HG03139 (cell line): ENCODE measurements around the gene LHX2.

Experiments used
- ATAC-seq: cut with Tn5 transposase; IDR thresholded peaks from one replicate; pipeline ENCODE4 v1.9.1; 2021; ENCODE audit not compliant: unreplicated experiment

Gene LHX2

DNA sequence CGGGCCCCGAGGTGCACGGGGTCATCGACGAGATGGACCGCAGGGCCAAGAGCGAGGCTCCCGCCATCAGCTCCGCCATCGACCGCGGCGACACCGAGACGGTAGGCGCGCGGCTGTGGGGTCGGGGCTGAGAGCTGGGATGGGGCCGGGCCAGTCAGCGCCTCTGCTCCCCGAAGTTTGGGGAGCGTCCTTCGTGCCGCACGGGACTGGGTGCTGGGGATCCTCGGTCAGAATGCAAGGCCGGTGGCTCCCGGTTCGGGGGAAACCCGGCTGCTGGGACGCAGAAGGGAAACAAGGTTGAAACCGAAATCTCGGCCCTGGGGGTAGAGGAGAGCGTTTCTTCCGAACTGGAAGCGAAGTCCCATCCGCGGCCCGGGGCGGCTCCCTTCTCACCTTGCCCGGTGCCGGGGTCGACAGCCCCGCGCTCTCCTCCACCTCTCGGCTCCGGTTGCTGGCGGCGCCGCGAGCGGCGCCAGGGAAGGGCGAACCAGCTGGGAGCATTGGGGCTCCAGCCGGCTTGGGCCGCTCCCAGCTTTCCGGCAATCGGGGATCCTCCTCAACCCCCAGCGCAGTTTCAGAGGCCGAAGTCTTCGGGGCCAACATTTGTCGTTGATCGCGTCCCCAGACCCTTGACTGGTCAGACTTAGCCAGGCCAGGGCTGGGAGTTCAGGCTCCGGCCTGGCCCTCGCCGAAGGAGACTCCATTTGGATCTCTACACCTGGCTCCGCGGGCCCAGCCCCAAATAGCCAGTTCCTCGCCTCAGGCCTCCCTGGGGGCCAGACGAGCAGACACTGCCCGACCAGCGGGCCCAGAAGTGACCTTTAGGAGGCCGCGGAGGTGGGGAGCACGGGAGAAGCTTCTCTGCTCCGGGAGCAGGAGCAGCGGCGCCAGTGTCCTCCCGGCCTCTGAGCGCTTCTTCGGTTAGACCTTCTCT is 1.1 kb downstream of the LHX2 start:
- no peak for ATAC-seq

DNA sequence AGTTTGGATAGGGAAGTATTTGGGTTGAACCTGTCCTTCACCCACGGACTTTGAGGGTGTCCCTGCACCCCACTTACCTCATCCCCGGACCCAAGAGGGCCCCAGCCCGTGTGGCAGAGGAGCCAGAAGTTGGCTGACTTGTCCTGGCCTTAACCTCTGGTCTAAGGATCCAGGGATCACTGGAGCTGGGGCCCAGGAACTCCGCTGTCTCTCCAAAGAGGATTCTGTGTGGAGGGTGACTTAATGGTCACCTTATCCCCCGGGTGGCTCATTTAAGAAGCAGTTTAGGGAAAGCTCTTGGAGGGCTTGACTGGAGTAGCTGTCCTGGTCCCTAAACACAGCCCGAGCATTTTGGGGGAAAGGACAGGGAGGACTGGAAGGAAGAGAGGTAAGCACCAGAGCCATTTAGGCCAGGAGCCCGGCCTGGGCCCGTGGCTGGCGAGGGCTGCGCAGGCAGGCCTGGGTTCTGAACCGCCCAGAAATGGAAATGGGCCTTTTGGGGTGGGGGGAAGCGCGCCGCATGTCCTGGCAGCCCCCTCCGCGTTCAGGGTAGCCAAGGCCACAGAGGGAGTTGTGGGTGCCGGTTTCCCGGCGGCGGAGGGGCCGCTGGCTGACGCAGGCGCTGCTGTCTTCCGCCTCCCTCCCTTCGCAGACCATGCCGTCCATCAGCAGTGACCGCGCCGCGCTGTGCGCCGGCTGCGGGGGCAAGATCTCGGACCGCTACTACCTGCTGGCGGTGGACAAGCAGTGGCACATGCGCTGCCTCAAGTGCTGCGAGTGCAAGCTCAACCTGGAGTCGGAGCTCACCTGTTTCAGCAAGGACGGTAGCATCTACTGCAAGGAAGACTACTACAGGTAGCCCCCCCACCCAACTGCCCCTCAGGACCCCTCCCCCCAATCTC is 2.0 kb downstream of the LHX2 start:
- no peak for ATAC-seq

DNA sequence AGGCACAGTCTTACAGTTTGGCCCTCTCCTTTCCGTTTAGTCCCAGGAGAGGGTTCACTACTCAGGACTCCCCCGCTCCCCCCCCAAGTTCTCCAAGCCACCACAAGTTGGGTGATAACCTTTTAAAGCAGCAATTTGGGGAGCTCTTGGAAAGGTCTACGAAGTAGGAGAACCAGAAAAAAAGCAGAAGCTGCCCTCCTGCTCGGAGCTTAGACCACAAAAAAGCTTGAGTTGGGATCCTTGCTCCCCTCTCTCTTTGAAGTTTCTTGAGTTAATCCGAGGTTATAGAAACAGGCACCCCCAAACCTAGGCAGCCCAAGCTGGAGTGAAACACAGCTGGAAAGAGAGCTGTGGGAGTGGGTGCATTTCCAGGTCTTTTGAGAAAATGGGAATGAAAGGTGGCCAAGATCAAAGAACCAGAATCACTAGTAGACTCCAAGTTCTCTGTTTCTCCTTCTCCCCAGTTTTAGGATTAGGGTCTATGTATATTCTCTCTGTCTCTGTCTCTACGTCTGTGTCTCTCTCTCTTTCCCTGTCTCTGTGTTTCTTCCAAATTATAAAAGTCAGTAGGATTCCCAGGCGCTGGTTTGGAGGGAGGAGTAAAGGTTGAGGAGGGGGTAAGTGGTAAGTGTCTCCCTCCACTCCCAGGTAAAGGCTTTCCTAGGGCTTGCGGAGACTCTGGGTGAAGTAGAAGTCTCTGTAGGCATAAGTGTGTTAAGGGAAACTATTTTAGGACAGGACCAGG is 2.8 kb downstream of the LHX2 start:
- no peak for ATAC-seq

DNA sequence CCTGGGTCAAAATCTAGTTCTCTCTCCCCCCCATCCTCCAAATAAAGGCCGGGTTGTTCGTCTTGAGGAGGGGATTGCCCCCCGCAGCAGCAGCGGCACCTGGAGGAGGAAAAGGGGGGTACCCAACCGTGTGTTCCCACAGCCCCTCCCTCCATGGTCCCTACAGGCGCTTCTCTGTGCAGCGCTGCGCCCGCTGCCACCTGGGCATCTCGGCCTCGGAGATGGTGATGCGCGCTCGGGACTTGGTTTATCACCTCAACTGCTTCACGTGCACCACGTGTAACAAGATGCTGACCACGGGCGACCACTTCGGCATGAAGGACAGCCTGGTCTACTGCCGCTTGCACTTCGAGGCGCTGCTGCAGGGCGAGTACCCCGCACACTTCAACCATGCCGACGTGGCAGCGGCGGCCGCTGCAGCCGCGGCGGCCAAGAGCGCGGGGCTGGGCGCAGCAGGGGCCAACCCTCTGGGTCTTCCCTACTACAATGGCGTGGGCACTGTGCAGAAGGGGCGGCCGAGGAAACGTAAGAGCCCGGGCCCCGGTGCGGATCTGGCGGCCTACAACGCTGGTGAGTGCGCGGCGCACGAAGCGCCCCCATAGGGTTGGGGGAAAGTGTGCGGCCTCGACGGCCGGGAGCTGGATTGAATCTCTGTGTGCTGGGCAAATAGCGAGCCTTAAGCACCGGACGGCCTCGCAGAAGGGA is 3.5 kb downstream of the LHX2 start:
- ATAC-seq: no peak

DNA sequence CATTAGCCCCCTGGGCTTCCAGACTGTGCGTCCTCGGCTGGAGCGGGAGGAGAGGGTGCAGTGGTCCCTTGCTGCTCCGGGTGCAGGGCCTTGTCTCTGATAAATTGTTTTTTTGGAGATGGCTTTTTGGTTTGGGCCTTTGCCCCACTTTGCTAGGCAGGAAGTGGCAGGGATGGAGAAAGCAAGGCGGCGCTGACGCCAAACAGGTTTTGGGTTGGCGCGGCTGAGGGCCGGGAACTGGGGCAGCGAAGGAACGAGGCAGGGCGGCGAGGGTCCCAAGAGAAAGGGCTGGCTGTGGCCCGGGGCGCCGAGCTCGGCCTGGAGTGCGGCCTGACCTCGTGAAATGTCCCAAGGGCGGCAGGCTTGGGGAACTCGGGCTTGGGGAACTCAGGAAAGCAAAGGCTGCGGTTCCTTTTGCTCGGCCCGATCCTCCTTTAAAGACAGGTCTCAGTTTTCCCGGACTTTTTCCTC is 4.1 kb downstream of the LHX2 start:
- no peak for ATAC-seq

DNA sequence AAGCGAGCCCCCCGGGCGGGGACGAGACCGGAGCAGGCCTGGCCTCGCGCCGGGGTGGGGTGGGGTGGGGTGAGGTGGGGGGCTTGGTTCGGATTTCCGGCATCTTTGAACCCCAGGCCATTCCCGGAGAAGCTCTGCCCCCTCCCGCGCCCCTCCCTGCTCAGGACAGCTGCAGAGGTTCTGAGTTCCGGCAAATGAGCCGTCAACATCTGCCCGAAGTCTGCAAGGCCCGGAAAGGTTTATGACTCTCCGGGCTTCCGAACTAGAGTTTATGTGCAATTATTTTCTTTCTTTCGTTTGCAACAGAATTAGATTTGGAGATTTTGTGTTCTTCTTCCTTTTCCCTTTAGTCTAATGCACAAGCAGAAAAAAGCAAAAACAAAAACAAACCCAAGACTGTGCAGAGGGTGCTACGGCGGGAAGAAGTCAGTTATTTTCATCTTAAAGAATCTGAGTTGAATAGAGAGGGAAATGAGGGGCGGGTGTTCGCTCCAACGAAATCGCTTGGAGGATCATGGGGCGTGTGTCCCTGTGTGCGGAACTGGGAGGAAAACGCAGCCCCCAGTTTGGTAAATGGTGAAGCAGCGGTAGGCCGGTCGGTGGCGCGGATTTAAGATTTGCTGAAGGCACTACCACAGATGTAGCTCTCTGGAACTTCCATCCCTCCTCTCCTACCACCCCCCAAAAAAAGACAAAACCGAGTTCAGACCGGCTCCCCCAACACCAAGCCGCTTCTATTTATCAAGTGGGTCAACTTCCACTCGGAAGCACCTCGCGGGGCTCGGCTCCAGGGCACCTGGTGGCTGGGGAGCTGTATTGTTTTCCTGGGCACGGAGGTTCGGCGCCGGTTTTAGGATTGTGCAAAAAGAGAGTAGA is 4.8 kb downstream of the LHX2 start:
- no peak for ATAC-seq

DNA sequence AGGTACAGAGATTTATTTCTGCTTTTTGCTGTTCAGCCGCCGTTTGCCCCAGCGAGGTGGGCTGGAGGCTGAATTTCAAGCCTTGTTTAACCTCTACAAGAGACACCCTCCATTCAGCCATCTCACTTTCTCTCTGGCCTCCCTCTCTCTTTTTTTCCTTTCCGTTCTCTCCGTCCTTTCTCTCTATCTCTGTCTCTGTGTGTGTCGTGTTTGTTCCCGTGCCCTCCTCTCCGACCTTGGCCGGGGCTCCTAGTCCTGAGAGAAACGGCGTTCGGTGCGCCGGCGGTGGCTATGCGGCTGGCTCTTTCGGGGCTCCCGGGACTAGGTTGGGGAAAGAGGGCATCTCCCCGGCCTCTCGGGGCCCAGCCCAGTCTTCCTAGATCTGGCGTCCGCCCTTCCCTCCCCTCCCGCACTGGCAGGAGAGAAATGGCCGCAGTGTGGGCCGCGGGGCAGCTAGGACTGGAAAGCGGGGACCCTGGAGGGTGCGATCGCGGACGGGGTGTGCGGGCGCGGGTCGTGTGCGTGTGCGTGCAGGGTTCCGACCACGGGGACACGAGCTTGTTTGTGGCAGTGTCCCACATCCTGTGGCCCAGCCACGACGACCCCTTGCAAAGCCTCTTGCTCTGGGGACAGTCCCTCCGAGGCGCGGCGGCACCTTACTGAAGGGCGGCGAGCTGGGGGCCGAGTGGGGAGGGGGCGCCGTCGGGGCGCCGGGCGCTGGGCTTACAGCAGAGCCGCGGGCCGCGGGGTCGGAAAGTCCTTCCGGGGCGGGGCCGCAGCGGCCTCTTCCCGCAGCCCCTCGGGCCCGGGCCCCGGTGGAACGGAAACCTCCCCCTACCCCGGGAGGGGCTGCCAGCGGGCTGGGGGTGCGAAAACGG is 5.7 kb downstream of the LHX2 start:
- no peak for ATAC-seq

DNA sequence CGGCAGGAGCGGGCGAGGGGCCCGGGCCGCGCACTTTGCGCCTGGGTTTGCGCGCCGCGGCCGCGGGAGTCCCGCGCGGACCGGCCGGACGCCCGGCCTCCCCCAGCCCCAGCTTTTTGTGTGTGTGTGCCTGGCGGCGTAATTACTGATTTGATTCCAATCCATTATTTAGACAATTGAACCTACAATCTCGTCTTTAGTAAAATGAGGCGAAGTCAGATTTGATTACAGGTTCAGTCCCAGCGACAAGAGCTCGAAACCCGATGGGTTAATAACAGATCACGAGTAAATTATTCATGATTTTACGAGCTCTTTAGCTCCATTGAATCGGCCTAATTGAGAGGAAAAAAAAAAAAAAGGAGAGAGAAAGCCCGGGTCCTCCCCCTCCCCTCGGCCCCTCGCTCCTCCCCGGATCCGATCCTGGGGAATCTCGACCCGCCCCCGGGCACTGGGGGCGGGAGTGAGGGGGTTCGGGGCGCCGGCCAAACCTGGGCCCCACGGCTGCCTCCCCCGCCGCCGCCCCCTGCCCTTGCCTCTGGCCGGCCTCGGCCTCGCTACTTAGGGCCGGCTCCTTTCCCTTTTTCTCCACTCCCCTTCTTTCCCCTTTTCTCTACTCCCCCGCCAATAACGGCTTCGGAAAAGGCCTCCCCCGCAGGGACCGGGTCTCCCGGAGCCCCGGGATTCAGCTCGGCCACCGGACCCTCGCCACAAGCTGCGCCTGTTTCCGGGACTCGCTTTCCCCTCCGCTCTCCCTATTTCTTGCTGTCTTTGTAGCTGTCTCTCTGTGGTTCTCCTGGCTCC is 6.6 kb downstream of the LHX2 start:
- ATAC-seq: no peak

DNA sequence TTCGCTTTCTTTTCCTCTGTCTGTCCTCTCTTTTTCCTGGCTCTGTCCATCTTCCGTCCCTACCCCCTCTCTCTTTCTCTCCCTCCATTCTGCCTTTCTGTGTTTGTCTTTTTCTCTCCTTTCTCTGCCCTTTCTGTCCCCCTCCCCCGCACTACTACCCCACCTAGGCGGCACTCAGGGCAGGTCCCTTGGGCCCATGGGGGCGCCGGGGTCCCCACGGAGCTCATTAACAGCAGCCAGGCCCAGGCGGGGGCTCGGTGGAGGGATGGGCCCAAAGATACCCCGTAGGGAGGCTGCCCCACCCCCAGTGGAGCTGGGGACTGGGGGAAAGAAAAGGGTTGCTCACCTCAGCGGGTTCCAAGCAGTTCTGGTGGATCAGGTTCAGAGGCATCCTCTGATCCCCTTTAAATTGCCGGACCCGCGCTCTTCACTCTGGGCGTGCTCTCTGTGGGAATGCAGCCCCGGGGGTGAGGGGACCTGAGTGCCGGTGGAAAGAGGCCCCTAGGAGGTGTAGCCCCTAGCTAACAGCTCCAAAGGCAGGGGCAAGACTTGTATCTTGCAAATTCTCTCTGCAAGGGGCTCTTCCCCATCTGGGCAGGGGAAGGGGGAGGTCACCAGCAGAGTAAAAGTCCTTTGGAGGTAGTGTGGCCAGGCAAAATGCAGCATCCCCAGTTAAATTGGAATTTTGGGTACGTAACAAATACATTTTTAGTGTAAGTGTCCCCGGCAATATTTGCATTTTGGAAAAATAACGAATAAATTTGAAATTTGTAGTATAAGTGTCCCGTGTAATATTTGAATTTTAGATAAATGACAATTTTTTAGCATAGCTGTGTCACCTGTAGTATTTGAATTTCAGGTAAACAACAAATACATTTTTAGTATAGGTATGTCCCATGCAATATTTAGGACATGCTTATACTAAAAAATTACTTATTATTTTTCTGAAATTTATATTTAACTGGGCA is 7.4 kb downstream of the LHX2 start:
- no peak for ATAC-seq

DNA sequence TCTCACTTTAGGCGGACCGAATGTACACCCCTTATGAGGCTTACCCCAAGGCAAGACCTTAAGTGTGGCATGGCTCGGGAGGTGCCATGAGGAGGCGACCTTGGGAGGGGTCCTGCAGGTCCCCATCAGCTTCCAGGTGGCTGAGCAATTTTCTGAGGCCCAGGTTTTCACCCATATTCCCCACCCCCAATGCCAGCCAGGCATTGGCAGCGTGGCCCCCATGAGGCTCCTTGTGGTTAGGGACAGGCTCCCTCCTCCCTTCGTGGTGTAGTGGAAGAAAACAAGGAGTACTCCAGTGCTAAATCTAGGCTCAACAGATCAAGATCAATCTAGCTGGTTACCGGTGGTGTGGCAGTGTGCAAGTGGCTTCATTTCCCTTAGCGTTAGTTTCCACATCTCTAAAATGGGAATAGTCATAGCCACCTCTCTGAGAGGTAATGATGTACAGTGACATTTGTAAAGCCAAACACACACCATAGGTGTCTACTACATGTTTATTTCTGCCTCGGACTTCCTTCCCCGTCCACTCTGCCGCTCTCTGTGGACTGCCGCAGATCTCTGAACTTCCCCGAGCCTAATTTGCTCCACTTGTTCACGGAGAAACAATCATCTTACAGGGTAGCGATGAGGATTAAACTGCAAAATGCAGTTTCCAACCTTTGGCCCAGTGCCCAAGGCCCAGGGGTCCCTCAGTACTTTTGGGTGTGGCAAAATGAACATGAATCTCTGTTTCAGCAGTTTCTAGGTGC is 8.4 kb downstream of the LHX2 start:
- ATAC-seq: no peak

DNA sequence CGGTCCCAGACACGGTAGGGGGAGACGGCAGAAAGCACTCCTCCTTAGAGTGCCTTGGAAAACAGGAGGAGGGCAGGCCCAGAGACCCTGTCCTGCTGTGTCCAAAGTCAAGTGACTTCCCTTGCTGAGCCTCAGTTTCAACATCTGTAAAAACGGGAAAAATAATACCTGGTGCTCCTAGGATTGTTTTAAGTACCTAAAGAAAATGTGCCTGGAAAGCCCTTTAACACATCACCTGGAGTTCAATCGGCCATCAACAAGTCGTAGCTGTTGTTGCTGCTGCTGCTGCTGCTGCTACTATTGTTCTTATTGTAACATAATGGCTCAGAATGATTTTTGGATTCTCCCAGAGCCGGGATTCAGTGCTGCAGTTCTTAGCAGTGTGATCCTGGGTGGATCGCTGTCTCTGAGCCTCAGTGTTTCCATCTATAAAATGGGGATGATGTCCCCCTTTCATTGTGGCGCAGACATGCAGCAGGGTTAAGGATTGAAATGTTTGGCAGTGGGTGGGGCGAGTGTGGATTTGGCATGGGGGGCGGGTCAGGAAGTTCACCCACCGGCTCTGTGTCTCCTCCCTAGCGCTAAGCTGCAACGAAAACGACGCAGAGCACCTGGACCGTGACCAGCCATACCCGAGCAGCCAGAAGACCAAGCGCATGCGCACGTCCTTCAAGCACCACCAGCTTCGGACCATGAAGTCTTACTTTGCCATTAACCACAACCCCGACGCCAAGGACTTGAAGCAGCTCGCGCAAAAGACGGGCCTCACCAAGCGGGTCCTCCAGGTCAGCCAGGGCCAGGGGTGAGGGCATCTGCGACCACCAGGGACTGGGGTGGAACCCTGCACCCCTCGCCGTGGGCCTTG is 9.2 kb downstream of the LHX2 start:
- ATAC-seq: no peak

DNA sequence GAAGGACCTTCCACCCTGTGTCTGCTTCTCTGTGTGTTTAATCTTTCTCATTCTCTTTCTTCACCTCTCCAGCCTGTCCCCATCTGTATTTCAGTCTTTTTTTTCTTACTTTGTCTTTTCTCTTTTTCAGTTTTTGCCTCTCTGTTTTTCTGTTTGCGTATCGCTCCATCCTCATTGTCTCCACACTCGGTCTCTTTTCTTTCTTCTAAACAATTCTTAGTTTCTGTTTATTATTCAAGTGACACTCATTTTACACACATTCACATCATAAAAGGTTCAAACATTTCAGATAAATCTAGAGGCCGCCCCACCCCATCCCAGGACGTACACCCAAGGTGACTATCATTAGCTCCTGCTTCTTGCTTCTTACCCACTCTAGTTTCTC is 9.8 kb downstream of the LHX2 start:
- no peak for ATAC-seq

DNA sequence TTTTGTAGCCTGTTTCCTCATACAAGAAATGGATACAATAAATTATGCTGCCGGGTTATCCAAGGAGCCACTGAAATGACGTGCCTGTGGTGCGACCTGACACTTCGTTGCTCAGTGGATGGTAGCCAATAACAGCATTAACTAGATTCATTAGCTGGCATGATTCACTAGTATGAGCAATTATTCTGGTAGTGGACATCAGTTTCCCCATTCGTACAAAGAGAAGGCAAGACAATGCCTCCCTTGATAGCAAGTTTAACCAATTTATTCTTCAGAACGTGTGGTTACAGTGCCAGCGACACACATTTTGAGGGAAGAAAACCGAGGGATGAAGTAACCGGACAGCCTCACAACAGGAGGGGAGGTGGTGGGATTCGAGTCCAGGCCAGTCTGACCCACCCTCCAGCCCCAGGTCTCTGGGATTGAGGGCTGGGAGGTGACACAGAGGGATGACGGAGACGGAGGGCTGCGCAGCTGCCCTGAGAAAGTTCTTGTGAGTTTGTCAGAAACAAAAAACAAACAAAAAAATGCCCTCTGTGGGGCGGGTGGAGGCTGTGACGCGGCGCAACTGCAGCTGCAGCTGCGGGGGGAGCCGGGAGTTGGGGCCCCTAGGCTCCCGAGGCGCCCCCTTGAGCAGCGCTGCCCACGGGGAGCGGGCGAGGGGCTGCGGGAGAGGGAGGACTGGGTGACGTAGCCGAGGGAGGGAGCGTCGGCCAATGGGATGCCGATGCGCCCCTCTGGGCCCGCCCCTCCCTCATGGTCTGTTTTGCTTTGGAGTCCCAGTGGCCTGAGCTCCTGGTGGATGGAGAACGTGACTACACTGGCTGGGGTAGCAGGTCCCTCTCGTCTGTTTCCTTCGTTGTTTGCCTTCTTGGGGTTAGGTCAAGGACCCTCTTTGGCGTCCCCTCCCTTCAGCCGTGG is 10.9 kb downstream of the LHX2 start:
- no peak for ATAC-seq

DNA sequence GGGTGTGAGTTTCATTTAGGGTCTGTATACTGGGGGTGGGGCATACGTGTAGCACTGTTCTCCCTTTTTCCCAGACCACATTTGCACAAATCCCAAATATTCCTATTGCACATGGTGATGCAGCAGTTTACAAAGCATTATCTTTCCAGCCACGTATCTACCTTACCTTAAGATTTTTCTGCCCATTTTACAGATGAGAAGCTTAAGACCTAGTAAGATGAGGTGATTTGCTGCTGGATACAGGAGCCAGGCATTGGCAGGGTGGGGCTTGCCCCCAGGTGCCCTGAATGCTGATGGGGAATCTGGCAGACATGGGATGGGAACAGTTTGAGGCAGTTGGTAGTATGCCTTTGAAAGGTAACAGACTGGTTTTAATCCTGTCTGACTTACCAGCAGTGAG is 12.5 kb downstream of the LHX2 start:
- no peak for ATAC-seq
